T-helper 22 cell (primary cell): ENCODE measurements around the gene SPNS3.

ENCODE experiments used
- DNase-seq: peaks from one replicate; pipeline ENCODE4 v3.0.0-alpha.2; 2020; ENCODE audit warnings: low read depth

The SPNS3 gene

DNA sequence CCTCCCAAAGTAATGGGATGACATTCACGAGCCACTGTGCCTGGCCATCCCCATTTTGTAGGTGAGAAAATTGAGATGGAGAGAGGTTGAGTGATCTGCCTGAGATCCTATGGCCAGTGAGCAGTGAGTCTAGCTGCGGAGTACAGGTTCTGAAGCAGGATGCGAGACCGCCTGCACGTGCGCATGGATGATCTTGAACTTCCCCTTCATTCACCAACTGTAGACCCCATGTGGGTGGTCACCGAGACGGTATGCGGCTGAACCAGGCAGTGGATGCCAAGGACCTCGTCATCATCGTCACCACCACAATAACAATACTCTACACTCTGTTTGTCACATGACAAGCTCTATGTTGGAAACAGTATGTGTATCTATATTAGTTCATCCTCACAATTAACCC lies 6.2 kb upstream of the SPNS3 start:
- DNase-seq = no peak

DNA sequence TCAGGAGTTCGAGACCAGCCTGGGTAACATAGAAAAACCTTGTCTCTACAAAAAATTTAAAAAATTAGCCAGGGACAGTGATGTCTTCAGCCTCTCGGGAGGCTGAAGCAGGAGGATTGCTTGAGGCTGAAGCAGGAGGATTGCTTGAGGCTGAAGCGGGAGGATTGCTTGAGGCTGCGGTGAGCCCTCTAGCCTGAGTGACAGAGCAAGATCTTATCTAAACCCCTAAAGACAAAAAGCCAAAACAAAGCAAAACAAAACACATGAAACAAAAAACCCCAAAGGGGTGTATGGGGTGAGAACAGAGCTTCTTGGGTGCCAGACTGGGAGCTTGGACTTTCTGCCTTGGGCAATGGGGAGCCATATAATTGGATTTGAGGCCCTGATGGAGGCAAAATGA lies 2.6 kb downstream of the SPNS3 start:
- DNase-seq = no peak

DNA sequence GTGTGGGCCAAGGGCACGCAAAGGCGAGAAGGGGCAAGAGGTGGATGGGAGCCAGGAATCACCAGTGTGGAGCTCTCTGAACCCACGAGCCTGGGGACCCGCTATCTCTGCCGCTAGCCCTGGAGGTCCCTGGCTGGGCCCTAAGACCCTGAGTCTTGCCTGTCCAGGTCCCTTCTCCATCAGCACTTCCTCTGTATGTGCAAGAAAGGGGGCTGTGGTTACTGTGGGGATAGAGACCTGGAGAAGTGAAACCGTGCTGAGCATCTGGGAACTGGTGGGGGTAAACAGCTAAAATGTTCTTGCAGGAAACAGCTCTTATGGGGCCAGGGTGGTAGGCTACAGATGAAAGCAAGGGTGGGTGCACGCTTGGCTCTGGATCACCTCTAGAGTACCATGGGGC lies 3.1 kb downstream of the SPNS3 start:
- DNase-seq = no peak

DNA sequence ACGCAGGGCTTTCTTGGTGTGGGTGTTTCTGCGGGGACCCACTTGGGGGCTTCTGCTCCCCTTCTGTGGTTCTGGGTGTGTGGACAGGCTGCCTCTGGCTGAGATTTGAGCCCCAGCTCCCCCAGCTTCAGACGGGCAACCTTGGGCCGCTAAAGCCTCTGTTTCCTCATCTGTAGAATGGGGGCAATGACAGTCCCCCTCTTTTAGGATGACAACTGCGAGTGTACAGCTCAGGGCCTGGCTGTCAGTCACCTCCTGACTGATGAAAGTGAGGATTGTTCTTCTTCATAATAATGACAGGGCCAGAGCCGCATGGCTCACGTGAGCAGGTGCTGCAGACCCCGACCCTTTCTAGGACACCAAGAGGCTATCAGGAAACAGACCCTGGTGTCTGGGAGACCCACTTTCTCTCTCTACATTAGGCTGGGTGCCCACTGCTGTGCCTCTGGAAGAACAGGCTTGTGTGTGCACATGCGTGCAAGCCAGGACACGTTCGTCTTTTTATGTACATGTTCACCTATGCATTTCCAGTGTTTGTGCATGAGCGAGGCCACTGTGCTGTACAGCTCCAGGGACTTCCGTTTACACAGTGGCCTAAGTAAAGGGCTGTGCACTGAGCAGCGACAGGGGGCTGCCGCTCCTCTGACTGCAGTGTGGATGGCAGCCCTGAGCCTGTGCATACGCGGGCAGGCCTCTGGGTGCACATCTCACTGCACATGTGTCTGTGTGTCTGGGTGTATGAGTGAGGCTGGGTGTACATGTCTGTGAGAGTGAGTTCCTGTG lies 4.6 kb downstream of the SPNS3 start:
- no peak for DNase-seq

- no peak for DNase-seq
These were observed 6.3 kb downstream of the SPNS3 start for GRCh38 chr17:4440021-4440420.

DNA sequence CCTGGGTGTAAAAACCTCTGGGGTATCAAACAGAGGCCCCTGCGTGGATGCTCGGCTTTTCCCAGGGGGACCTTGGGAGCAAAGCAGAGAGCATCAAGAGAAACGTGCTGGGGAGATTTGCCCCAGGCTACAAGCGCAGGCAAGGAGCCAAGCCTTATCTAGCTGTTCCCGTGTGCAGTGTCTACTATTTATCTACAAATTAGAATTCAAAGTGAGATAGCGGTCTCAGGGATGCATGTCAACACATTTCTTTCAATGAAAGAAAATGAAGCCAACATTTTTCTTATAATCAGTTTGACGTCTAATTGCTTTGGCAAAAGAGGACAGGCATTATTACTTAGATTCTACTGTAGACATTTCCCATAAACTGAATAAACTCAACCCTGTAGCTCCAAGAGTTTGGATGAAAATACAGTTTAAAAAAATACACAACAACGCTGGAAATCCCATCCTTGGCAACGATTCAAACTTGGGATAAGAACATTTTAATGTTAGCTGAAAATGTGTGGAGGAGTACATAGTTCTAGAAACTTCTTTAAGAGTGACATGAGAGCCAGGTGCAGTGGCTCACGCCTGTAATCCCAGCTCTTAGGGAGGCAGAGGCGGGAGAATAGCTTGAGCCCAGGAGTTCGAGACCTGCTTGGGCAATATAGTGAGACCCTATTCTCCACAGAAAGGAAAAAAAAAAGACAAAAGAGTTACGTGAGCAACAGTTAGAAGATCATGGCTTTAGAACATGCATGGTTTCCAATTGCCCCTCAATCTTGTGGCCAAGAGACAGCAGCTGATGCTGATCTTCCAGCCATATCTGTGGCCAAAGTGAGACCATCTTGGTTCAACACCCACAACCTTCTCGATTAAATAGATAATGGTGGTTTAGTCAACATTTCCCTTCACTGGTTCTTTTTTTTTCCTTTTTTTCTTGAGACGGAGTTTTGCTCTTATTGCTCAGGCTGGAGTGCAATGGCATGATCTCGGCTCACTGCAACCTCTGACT lies 7.2 kb downstream of the SPNS3 start:
- no peak for DNase-seq

GRCh38 chr17:4442582-4442981 lies 8.8 kb downstream of the SPNS3 start:
- no peak for DNase-seq

- DNase-seq = no peak
These were observed 9.7 kb downstream of the SPNS3 start for GRCh38 chr17:4443476-4443875.

GRCh38 chr17:4444782-4445473 lies 11.2 kb downstream of the SPNS3 start:
- no peak for DNase-seq

- DNase-seq = no peak
These were observed 12.0 kb downstream of the SPNS3 start for GRCh38 chr17:4445731-4446130.

GRCh38 chr17:4446326-4447071 lies 12.8 kb downstream of the SPNS3 start:
- no peak for DNase-seq

DNA sequence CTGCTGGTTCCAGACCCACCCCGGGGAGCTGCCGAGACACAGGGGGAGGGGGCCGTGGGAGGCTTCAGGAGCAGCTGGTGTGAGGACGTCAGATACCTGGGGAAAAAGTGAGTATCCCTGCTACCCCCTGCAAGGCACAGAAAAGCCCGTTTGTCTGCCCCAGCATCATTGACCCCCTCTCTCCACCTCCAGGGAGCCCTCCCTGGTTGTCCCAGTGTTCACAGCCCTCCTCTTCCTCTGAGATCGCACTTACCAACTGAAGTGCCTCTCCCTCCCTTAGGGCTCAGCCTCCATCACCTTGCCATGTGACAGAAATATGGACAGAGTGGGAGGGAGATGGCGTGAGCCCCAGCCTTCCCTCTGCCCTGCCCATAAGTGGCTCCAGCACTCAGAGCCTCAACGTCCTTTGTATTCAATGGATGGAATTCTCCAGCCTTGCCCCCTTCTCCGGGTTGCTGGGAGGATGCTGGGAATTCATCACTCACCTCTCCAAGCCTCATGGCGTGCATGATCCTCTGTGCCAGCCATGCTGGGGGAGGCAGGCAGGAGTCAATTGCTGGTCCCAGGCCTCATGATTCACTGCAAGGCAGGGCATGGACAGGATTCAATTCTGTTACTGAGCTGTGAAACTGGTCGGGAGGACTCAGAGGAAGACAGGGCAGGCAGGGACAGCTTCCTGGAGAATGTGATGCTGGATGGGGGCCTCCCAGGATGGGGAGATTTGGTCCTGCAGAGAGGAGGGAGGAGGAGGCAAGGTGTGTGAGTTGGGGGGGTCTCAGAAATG lies 14.6 kb downstream of the SPNS3 start:
- DNase-seq = no peak

DNA sequence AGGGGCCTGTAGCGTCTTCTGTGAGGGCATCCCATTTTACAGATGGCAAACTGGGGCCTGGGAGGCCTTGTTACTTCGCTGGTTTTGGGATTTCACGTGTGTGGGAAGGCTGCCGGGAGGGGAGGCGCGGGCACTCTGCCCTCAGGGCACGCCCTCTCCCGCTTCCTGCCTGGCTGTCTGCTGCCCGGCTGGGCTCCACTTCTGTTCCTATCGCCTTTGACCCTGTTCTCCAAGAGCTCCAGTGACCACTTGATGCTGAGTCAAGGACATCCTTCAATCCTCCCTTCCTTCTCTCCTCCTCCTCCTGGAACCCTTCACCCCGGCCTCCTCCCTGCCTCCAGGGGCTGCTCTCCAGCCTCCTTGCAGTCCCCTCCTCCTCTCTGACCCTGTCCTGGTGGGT lies 16.0 kb downstream of the SPNS3 start:
- no peak for DNase-seq

DNA sequence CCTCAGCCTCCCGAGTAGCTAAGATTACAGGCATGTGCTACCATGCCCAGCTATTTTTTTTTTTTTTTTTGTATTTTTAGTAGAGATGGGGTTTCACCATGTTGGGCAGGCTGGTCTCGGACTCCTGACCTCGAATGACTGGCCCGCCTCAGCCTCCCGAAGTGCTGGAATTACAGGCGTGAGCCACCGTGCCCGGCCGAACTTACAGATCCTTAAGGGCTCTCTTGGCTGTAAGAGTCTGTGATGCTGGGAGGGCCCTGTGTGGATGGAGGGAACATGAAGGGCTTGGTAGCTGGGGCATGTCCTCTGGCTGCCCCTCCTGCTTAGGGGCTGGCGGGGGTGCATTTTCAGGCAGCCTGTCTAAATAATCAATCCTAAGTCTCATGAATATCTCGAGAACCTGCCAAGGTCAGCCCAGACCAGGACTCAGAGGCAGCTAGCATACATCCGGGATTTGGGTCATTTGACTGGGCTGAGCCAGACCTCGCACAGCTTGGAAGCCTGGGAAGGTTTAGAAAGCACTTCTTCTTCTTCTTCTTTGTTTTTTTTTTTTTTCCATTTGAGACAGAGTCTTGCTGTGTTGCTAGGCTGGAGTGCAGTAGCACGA lies 17.1 kb downstream of the SPNS3 start:
- DNase-seq = no peak

GRCh38 chr17:4453812-4454591 lies 20.3 kb downstream of the SPNS3 start:
- DNase-seq = no peak

DNA sequence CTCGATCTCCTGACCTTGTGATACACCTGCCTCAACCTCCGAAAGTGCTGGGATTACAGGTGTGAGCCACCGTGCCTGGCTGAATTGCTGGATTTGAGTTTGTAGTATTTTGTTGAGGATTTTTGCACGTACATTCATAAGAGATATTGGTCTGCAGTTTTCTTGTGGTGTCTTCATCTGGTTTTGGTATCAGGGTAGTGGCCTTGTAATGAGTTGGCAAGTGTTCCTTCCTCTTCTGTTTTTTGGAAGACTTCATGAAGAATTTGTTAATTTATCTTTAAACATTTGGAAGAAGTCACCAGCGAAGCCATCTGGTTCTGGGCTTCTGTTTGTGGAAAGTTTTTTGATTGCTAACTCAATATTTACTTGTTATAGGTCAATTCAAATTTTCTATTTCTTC lies 26.9 kb downstream of the SPNS3 start:
- no peak for DNase-seq

DNA sequence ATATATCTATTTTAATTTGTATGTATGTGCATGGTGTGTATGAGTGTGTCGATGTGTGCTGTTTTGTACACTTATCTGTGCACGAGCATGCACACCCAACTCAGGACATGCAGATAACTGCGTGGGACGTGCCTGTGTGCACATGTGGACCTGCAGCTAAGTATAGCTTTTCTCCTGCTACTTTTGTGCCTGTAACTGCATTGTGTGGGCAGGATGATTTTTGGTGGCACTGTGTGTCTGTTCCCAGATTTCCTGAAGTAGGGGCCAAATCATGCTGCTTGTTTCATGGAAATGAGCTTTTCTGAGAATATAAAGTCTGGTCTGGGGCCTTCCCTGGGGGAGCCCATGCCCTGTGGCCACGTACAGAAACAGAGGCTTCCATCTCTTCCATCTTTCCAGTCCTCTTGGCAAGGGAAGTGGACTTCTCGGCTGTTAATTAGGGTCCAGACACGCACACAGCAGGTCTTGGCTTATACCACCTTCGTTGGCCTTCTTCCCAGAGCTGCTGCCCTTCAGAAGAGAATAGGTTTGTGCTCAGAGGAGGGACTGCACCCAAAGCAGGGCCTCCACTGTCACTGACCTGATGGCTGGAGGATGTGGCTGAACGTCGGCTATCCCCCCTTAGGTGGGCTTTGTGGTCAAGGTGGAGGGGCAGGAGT lies 30.2 kb downstream of the SPNS3 start:
- no peak for DNase-seq

DNA sequence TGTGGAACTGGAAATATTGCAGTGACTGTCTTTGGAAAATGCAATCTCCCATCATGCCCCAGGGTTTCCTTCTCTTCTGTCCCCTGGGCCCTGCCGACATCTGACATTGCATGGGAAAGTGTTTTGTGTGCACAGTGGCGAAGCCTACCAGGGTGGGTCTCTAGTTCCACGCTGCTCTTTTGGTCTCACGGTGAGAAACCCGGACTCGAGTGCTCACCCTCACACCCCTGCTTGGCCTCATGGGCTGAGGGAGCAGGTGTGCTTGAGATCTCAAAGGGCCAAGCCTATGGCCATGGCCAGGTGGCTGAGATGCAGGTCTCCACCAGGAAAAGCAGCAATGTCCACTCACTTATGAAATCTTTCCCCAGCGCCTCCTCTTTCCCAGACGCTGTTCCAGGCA lies 32.0 kb downstream of the SPNS3 start:
- no peak for DNase-seq

GRCh38 chr17:4467287-4467686 lies 33.5 kb downstream of the SPNS3 start:
- DNase-seq = no peak
